ENCODE data around the gene MT1M.

MT1M gene

DNA sequence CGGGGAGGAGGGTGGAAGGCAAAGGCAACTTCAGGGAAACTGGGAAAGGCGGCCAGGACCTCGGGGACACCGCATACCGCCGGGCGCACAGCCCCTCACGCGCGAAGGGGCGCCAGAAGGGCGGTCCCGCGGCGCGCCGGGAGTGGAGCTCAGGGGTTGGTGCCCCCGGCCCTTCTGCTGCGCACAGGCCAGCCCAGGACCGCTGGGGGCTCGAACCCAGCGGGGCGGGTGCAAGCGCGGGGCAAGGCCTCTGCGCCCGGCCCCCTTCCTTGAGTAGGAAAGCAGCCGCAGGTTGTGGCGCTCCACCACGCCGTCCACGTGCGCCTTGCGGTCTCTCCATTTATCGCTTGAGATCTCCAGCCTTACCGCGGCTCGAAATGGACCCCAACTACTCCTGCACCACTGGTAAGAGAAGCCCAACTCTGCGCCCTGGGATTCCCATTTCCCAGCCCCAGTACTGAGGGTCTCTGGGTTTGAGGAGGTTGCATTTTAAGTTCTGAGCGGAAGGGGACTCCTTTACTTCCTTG lies 3.0 kb downstream of the MT1M start:
- TF ChIP-seq TRIM28 (IDR thresholded peaks at IDR 0.05; ENCODE audit: borderline replicate concordance, low read length) (no peak), IKZF3 (tag by site-specific recombination; IDR thresholded peaks at IDR 0.05) (no peak), BCL11B (tag by site-specific recombination; IDR thresholded peaks at IDR 0.05; ENCODE audit: low read depth) (no peak), ZBTB8A (tag by site-specific recombination; IDR thresholded peaks at IDR 0.05) (no peak), KLF16 (tag by site-specific recombination; IDR thresholded peaks at IDR 0.05) (no peak), ZNF776 (tag by site-specific recombination; IDR thresholded peaks at IDR 0.05; ENCODE audit: borderline replicate concordance) (no peak), ZNF561 (tag by site-specific recombination; IDR thresholded peaks at IDR 0.05; ENCODE audit: borderline replicate concordance) (no peak), ZNF138 (tag by site-specific recombination; IDR thresholded peaks at IDR 0.05; ENCODE audit: borderline replicate concordance) (no peak), GFI1B (tag by site-specific recombination; IDR thresholded peaks at IDR 0.05) (no peak), ZNF433 (tag by site-specific recombination; IDR thresholded peaks at IDR 0.05; ENCODE audit: low read depth) (no peak), ZNF768 (tag by site-specific recombination; IDR thresholded peaks at IDR 0.05) (no peak)
- Histone ChIP-seq H3K4me3 (ENCODE audit: low read depth, low read length) (no peak overlapping the region), H3K36me3 (ENCODE audit: control insufficient read depth in 2 of 2, insufficient read depth in 1 of 2, low read length in 2 of 2) (no peaks in the 10 kb centered on the region), H3K9me3 (ENCODE audit: control insufficient read depth, insufficient read depth, low read depth, low read length) (no peaks in the 10 kb centered on the region), H3K27ac (ENCODE audit: extremely low read depth, low read depth, low read length) (no peak overlapping the region), H3K4me1 (ENCODE audit: control insufficient read depth, insufficient read depth, low read length) (no peaks in the 10 kb centered on the region)
- CTCF ChIA-PET: interaction anchor here (0.6 kb wide), 1 partner anchor 32 kb away, joined by 3 read pairs; no protein-coding TSS in a partner anchor
- POLR2A ChIA-PET: no interaction called here

DNA sequence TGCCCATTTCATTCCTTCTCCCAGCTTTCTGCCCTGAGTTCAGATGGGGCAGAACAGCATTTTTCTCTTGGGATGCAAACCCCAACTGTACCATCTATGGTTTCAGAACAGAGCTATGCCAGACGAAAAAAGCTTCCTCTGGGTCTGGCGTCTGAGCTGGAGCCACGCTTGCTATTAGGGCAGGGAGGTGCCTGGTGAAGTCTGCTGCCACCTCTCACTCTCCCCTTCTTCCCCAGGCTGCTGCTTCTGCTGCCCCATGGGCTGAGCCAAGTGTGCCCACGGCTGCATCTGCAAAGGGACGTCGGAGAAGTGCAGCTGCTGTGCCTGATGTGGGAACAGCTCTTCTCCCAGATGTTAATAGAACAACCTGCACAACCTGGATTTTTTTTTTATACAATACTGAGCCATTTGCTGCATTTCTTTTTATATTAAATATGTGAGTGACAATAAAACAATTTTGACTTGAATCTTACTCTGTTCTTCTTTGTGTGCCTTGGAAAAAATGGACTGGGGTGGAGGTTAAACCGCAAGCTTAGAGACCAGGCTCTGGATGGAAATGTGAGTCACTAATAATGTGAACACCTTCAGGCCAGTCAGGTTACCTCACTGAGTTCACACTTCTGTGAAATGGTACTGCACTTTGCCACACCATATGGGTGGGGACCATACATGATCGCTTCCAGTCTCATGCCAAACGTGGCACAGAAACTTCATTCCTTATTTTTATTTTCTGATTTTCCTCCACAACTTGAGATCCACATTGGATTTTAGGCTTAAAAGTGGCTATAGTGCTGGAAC lies 4.4 kb downstream of the MT1M start:
- TF ChIP-seq ZNF311 (tag by site-specific recombination; IDR thresholded peaks at IDR 0.05; ENCODE audit: borderline replicate concordance) (no peak), ZNF354C (tag by site-specific recombination; IDR thresholded peaks at IDR 0.05; ENCODE audit: borderline replicate concordance, low read depth) (no peak), ZNF37A (tag by site-specific recombination; IDR thresholded peaks at IDR 0.05) (no peak), SCRT1 (tag by site-specific recombination; IDR thresholded peaks at IDR 0.05; ENCODE audit: borderline replicate concordance) (no peak), OVOL3 (tag by site-specific recombination; IDR thresholded peaks at IDR 0.05) (no peak)
- H3K36me3 ChIP-seq (ENCODE audit: control insufficient read depth in 2 of 2, insufficient read depth in 1 of 2, low read length in 2 of 2): no peaks in the 10 kb centered on the region
- H3K4me3 ChIP-seq (ENCODE audit: low read depth, low read length): no peak overlapping the region
- ChIA-PET POLR2A (no interaction called here), CTCF (interaction anchor here (0.7 kb wide), 1 partner anchor 14 kb away, joined by 3 read pairs; no protein-coding TSS in a partner anchor)
- H3K4me1 ChIP-seq (ENCODE audit: control insufficient read depth, insufficient read depth, low read length): no peaks in the 10 kb centered on the region
- no peaks in the 10 kb centered on the region for H3K9me3 ChIP-seq (ENCODE audit: control insufficient read depth, insufficient read depth, low read depth, low read length)
- no peak overlapping the region for H3K27ac ChIP-seq (ENCODE audit: extremely low read depth, low read depth, low read length)

DNA sequence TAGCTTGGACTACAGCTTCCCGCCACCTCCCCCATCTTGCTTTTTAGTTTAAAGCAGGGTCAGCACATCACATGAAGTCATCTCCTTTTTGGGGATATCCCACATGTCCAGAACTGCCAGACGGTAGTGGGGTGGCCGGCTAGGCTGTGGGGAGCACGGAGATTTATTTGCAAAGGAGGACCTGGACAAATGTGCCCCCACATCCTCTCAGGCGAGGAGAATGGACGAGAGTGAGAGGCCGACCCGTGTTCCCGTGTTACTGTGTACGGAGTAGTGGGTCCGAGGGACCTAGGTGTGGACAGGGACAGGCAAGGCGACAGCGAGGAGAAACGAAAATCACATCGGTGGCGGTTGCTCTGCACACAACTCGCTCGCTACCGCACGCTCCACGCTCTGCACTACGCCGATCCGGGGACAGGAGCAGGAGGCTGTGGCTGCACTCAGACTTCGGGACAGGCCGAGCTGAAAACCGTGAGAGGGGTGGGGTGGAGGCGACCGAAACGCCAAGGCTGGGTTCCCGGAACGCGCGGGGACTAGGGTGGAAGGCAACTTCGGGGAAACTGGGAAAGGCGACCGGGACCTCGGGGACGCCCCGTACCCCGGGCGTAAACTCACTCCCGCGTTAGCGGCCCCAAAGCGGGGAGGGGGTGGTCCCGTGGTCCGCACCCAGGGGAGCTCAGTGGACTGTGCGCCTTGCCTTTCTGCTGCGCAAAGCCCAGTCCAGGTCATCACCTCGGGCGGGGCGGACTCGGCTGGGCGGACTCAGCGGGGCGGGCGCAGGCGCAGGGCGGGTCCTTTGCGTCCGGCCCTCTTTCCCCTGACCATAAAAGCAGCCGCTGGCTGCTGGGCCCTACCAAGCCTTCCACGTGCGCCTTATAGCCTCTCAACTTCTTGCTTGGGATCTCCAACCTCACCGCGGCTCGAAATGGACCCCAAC lies 5.6 kb downstream of the MT1M start, which contains the start of gene MT1A:
MT1A (plus strand) TSS at position 853 of the 937 bp plus-strand sequence; CDS start at position 926, 73 bp downstream.
- POLR2A ChIA-PET: no interaction called here
- Histone ChIP-seq H3K4me3 (ENCODE audit: low read depth, low read length) (no peak within 1 kb of the TSS), H3K4me1 (ENCODE audit: control insufficient read depth, insufficient read depth, low read length) (no peaks in the 10 kb centered on the region), H3K9me3 (ENCODE audit: control insufficient read depth, insufficient read depth, low read depth, low read length) (no peaks in the 10 kb centered on the region), H3K36me3 (ENCODE audit: control insufficient read depth in 2 of 2, insufficient read depth in 1 of 2, low read length in 2 of 2) (no peaks in the 10 kb centered on the region), H3K27ac (ENCODE audit: extremely low read depth, low read depth, low read length) (no peak within 1 kb of the TSS)
- CTCF ChIA-PET: interaction anchor here (1.0 to 1.2 kb wide), 2 partner anchors 11 to 61 kb away, joined by 3 read pairs; no protein-coding TSS in a partner anchor
- no peak for TF ChIP-seq ZNF585B (tag by site-specific recombination; IDR thresholded peaks at IDR 0.05)
- TF ChIP-seq ZNF274 (IDR thresholded peaks at IDR 0.05; ENCODE audit: low read length): no peak
- no peak for TF ChIP-seq ZNF274 (tag by site-specific recombination; IDR thresholded peaks at IDR 0.05; ENCODE audit: borderline replicate concordance)
- no peak for TF ChIP-seq ZNF747 (tag by site-specific recombination; IDR thresholded peaks at IDR 0.05)
- no peak for TF ChIP-seq SETDB1 (IDR thresholded peaks at IDR 0.05; ENCODE audit: insufficient read length, low read length)
- TF ChIP-seq ZNF549 (tag by site-specific recombination; IDR thresholded peaks at IDR 0.05): no peak
- TF ChIP-seq ZFP37 (tag by site-specific recombination; IDR thresholded peaks at IDR 0.05): no peak
- no peak for TF ChIP-seq ZNF223 (tag by site-specific recombination; IDR thresholded peaks at IDR 0.05)
- TF ChIP-seq ZFP3 (tag by site-specific recombination; IDR thresholded peaks at IDR 0.05; ENCODE audit: low read depth): no peak
- TF ChIP-seq, protein P1, sequence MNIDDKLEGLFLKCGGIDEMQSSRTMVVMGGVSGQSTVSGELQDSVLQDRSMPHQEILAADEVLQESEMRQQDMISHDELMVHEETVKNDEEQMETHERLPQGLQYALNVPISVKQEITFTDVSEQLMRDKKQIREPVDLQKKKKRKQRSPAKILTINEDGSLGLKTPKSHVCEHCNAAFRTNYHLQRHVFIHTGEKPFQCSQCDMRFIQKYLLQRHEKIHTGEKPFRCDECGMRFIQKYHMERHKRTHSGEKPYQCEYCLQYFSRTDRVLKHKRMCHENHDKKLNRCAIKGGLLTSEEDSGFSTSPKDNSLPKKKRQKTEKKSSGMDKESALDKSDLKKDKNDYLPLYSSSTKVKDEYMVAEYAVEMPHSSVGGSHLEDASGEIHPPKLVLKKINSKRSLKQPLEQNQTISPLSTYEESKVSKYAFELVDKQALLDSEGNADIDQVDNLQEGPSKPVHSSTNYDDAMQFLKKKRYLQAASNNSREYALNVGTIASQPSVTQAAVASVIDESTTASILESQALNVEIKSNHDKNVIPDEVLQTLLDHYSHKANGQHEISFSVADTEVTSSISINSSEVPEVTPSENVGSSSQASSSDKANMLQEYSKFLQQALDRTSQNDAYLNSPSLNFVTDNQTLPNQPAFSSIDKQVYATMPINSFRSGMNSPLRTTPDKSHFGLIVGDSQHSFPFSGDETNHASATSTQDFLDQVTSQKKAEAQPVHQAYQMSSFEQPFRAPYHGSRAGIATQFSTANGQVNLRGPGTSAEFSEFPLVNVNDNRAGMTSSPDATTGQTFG (tag by site-specific recombination; IDR thresholded peaks at IDR 0.05; ENCODE audit: borderline replicate concordance): no peak
- TF ChIP-seq, protein P2, sequence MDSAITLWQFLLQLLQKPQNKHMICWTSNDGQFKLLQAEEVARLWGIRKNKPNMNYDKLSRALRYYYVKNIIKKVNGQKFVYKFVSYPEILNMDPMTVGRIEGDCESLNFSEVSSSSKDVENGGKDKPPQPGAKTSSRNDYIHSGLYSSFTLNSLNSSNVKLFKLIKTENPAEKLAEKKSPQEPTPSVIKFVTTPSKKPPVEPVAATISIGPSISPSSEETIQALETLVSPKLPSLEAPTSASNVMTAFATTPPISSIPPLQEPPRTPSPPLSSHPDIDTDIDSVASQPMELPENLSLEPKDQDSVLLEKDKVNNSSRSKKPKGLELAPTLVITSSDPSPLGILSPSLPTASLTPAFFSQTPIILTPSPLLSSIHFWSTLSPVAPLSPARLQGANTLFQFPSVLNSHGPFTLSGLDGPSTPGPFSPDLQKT (IDR thresholded peaks at IDR 0.05; ENCODE audit: borderline replicate concordance, low read depth, low read length): no peak
- TF ChIP-seq ZNF211 (tag by site-specific recombination; IDR thresholded peaks at IDR 0.05; ENCODE audit: low read depth): no peak
